MG63 (cell line): ENCODE results near the gene CNFN. TPM values are rescaled to one million over a fixed set of nuclear protein-coding genes. Genes with fewer than 3 reads are reported as not detected.

Experiments used
- DNase-seq: peaks from one replicate; pipeline ENCODE4 v3.0.0-alpha.2; 2020
- H3K27me3 ChIP-seq: fragments of 250-450 bp; sonication (Bioruptor Pico); 2 replicates; pipeline ENCODE4 v1.5.1; 2020; ENCODE audit warnings: mild to moderate bottlenecking, moderate library complexity
- H3K36me3 ChIP-seq: fragments of 250-450 bp; sonication (Bioruptor Pico); 2 replicates; pipeline ENCODE4 v1.5.1; 2020; ENCODE audit warnings: mild to moderate bottlenecking, moderate library complexity
- H3K4me3 ChIP-seq: fragments of 250-450 bp; sonication (Bioruptor Pico); 2 replicates; pipeline ENCODE4 v1.5.1; 2020; ENCODE audit warnings: mild to moderate bottlenecking, moderate library complexity
- H3K9me3 ChIP-seq: fragments of 250-450 bp; sonication (Bioruptor Pico); 2 replicates; pipeline ENCODE4 v1.5.1; 2020; ENCODE audit warnings: mild to moderate bottlenecking, moderate library complexity
- total RNA-seq: library from RNA; depleted of rRNA; stranded (reverse); fragments of >200 nt; shearing (Covaris generic); gene quantifications from 2 replicates; pipeline ENCODE4 v1.2.3, GENCODE V29; 2014; ENCODE audit warnings: low replicate concordance

The CNFN gene
- total RNA-seq, 1 experiment from 2014 or later = not detected

DNA sequence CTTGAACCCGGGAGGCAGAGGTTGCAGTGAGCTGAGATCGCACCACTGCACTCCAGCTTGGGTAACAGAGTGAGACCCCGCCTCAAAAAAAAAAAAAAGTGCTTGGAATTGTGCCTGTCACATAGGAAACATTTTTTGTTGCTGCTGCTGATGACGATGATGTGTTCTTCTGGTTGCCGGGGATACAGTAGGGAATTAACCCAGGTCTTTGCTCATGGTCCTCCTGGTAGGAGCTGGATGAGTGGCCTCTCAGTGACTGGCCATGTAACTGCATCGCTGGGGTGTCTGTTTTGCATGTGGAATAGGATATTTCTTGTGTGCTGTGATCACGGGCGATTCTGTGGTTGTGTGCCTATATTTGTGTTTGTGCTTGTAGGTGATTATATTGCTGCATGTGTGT, 4.7 kb upstream of the CNFN start:
- Histone ChIP-seq H3K4me3 (no peak overlapping the region), H3K36me3 (no peaks in the 10 kb centered on the region), H3K9me3 (no peaks in the 10 kb centered on the region), H3K27me3 (no peaks in the 10 kb centered on the region; the same call in 1 of the 2 replicates)
- DNase-seq = no peak

DNA sequence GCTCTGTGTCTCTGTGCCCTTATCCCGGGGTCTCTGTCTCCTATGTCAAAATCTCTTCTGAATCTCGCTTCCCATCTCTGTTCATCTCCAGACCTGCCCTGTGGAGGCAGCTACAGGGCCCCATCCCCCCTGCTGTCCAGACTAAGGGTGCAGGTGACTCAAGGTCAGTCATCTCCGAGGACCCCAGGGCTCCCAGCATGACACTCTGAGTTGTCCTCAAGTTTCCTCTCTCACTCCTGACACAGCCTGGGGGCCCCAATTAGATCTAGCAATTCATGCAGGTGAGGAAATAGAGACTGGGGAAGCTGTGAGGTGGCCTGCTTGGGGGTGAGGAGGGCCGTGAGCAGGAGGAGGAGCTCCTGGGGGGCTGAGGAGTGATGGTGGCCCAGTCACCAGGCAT, 2.1 kb upstream of the CNFN start:
- no peaks in the 10 kb centered on the region; the same call in 1 of the 2 replicates for H3K27me3 ChIP-seq
- H3K4me3 ChIP-seq = no peak overlapping the region
- no peaks in the 10 kb centered on the region for H3K9me3 ChIP-seq
- DNase-seq = no peak
- H3K36me3 ChIP-seq = no peaks in the 10 kb centered on the region

DNA sequence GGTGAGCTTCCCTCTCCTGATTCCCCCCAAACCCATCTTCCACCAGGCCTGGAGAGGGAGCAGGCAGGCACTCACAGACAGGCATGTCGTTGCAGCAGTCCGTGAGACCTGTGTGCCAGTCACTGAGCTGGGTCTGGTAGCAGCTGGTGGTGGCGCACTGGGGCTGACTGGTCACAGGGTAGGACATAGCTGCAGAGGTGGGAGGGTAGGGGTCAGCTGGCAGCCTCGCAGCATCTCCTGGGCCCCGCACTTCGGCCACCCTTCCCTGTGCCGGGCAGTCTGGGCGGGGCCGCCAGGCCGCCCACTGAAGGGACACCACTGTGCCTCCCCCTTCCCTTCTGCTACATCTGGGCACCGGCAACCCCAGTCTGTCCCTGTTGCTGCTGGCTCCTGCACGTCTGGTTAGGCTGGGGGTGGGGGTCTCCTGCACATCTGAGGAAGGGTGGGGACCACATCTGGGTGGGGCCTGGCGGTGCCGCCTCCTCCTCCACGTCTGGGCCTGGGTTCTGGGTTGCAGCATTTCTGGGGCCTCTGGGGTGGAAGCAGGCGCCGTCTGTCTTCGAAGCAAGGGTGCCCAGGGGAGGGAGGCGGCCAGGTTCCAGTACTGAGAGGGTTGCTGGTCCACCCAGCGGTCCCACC, 1.1 kb downstream of the CNFN start:
- no peaks in the 10 kb centered on the region for H3K9me3 ChIP-seq
- H3K27me3 ChIP-seq = no peaks in the 10 kb centered on the region; the same call in 1 of the 2 replicates
- DNase-seq = no peak
- no peaks in the 10 kb centered on the region for H3K36me3 ChIP-seq
- no peak overlapping the region for H3K4me3 ChIP-seq

DNA sequence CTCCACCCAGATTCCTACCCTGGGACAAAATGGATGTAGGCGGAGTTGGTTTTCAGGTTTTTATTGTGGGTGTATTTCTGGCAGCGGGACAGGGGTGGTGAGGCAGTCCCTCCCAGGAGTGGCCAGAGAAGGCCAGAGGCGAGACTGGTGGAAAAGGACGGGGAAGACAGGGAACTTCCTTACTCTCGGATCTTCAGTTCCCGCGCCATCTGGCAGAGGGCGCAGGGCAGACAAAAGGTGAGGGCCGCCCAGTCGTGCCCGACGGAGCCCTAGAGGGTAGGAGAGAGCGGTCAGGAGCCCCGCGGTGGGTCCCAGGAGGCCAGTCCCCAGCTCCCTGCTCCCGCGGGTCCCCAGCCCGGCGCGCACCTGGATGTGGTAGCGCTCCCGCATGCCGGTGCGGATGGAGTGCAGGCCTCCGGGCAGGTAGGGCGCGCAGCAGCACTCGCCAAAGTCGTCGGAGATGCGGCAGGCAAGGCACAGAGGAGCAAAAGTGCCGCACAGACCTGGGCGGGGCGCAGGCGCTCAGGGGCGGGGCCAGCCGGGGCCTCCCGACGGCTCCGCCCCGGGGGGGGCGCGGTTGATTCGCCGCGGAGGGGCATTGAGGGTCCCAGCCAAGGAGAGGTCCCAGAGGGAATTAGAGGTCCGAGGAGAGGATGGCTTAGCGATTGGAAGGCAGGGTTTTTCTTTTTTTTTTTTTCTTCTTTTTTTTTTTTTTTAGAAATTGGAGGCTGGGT, 3.0 kb downstream of the CNFN start:
- peaks cover 2% of the 10 kb centered on the region; the same call in 1 of the 2 replicates for H3K27me3 ChIP-seq
- peak; percentile 84 for DNase-seq
- H3K9me3 ChIP-seq = no peaks in the 10 kb centered on the region

DNA sequence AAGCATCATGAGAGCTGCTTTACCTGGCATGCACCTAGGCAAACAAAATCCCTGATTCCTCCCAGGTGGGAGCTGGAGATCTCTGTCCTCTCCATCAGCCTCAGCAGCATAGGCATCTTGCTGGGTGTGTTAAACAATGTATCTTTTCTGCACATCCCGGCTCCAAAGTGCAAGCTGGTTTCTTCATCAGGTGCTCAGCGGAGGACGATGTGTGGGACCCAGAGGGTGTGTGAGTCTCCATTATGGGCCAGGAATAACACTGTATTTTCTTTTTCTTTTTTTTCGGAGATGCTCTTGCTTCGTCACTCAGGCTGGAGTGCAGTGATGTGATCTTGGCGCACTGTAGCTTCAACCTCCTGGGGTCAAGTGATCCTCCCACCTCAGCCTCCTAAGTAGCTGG, 9.9 kb downstream of the CNFN start:
- H3K9me3 ChIP-seq = no peaks in the 10 kb centered on the region
- DNase-seq = no peak
- no peak overlapping the region for H3K4me3 ChIP-seq
- peaks cover 30% of the 10 kb centered on the region for H3K27me3 ChIP-seq
- H3K36me3 ChIP-seq = no peaks in the 10 kb centered on the region

More for the DNA sequence above, 3.0 kb downstream of the CNFN start:
- Histone ChIP-seq H3K4me3 (peak overlapping the region; percentile 40), H3K36me3 (no peaks in the 10 kb centered on the region)

DNA sequence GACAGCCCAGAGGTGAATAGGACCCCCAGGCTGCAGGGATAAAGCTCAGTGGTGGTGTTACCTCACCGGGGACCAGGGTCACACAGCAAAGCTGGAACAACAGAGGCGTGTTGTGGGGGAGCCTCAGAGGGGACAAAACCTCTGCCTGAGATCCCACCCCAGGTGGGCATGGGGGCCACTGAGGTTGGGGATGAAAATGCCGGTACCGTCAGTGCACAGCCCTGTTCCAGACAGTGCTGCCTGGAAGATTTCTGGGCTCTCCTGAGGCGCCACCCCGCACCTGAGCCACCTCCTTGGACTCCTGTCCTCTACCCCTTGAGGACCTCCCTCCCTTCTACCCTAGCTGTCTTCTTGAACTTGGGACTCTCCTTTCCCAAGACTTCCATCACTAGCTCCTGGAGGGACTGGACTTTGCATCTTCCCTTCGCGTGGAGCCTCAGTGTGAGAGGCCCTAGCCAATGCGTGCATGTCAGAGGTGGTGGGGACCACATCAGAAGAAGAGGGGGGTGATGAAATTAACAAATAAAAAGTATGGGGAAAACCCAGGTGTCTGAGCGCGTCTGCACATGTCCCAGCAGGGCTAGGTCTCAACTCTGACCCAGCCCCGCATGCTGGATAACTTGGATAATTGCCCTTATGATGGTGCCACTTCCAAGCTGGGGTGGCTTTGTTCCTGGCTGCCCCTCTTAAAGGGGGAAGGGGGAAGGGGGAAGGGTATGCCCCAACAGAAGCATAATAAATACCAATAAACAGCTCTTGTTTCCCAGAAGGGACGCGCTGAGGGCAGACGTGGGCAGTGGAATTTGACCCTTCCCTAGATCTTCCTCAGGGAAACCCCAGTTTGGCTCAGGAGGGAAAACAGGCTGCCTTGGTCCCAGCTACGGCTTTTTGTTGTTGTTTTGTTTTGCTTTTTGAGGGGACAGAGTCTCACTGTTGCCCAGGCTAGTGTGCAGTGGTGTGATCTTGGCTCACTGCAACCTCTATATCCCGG, 11.6 kb downstream of the CNFN start:
- no peaks in the 10 kb centered on the region for H3K9me3 ChIP-seq
- peaks cover 30% of the 10 kb centered on the region for H3K27me3 ChIP-seq
- H3K36me3 ChIP-seq = no peaks in the 10 kb centered on the region
- no peak overlapping the region for H3K4me3 ChIP-seq
- no peak for DNase-seq

DNA sequence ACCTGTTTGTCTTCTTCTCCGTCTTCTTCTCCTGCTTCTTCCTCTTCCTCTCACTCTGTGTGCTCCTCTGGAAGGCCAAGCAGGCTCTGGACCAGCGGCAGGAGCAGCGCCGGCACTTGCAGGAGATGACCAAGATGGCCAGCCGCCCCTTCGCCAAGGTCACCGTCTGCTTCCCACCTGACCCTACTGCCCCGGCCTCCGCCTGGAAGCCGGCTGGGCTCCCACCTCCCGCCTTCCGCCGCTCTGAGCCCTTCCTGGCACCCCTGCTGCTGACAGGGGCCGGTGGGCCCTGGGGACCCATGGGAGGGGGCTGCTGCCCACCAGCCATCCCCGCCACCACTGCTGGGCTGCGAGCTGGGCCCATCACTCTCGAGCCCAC, 13.9 kb downstream of the CNFN start:
- DNase-seq = no peak
- H3K9me3 ChIP-seq = no peaks in the 10 kb centered on the region
- peaks cover 25% of the 10 kb centered on the region for H3K27me3 ChIP-seq
- H3K4me3 ChIP-seq = no peak overlapping the region
- H3K36me3 ChIP-seq = no peaks in the 10 kb centered on the region

DNA sequence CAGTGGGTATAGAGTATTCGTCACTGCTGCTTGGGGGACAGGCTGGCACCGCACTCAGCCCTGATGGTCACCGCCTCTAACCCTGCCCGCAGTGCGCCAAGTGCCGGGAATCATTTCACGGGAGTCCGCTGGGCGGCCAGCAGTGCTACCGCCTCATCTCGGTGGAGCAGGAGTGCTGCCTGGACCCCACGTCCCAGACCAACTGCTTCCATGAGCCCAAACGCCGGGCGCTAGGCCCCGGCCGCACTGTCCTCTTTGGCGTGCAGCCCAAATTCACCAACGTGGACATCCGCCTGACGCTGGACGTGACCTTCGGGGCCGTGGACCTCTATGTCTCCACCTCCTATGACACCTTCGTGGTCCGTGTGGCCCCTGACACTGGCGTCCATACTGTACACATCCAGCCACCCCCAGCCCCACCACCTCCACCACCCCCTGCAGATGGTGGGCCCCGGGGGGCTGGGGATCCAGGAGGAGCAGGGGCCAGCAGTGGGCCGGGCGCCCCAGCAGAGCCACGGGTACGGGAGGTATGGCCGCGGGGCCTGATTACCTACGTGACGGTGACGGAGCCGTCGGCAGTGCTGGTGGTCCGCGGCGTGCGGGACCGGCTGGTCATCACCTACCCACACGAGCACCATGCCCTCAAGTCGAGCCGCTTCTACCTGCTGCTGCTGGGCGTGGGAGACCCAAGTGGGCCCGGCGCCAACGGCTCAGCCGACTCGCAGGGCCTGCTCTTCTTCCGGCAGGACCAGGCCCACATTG, 14.5 kb downstream of the CNFN start:
- Histone ChIP-seq H3K9me3 (no peaks in the 10 kb centered on the region), H3K27me3 (peaks cover 20% of the 10 kb centered on the region)
- no peak for DNase-seq

DNA sequence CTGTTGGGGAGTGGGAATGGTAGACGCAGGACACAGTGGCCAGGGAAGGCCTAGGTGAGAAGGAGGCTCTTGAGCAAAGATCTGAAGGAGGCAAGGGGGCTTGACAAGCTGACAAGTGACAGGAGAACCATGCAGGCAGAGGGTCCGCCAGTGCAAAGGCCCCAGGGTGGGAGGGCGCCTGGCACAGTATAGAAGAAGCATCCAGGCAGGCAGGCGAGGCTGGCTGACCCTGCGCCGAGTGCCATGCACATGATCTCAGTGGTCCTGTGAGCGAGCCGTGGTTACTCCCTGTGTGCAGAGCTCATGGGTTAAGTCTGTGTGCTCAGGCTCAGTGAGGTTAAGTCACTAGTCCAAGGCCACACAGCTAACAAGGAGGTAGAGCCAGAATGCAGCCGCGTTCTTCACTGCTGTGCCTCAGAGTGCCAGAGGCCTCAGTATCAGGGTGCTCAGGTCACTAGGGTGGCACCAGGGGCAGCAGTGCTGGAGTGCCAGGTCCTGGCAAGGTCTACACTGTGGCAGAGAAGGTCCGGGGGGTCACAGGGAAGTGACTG, 15.2 kb downstream of the CNFN start:
- no peak for DNase-seq
- Histone ChIP-seq H3K36me3 (no peaks in the 10 kb centered on the region), H3K4me3 (no peak overlapping the region), H3K27me3 (peaks cover 13% of the 10 kb centered on the region), H3K9me3 (no peaks in the 10 kb centered on the region)

More for the DNA sequence above, 14.5 kb downstream of the CNFN start:
- H3K36me3 ChIP-seq = no peaks in the 10 kb centered on the region
- H3K4me3 ChIP-seq = no peak overlapping the region

DNA sequence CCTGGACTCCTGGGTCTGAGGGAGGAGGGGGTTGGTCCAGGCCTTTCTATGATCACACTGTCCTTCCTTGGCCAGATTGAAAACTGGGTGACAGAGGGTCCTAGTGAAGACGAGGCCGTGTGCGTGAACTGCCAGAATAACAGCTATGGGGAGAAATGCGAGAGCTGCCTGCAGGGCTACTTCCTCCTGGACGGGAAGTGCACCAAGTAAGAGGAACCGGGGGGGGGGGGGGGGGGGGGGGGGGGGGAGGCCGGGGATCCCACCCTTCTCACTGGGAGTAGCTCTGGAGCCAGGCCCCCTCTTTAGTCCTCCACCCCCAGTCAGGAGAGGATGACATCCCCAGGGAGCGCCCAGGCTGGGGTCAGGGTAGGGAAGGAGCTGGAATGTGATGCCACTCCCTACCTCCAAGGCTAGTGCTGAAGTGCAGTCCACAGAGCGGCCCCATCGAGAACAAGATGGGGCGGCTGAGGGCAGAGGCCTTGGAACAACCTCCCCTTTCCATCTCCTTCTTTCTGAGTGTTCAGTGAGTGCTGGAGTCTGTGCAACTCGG, 19.4 kb downstream of the CNFN start:
- Histone ChIP-seq H3K9me3 (no peaks in the 10 kb centered on the region; the same call in 1 of the 2 replicates), H3K27me3 (no peaks in the 10 kb centered on the region), H3K36me3 (peaks cover 7% of the 10 kb centered on the region; the same call in 1 of the 2 replicates), H3K4me3 (no peak overlapping the region)
- DNase-seq = no peak

DNA sequence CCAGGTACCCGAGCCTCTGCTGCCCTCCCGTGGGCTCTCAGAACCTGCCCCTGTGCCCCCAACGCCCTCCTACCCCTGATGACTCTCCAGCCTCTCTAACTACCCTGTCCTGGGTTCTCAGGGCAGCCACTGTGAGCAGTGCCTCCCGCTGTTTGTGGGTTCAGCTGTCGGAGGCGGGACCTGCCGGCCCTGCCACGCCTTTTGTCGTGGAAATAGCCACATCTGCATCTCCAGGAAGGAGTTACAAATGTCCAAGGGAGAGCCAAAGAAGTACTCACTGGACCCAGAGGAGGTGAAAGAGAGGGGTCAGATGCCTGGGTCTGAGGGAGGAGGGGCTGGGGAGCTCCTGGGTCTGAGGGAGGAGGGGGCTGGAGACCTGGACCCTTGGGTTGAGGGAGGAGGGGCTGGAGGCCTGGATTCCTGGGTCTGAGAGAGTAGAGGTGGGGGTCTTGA, 20.0 kb downstream of the CNFN start:
- no peak for DNase-seq
- Histone ChIP-seq H3K36me3 (peaks cover 8% of the 10 kb centered on the region), H3K4me3 (no peak overlapping the region), H3K9me3 (no peaks in the 10 kb centered on the region; the same call in 1 of the 2 replicates), H3K27me3 (no peaks in the 10 kb centered on the region)

DNA sequence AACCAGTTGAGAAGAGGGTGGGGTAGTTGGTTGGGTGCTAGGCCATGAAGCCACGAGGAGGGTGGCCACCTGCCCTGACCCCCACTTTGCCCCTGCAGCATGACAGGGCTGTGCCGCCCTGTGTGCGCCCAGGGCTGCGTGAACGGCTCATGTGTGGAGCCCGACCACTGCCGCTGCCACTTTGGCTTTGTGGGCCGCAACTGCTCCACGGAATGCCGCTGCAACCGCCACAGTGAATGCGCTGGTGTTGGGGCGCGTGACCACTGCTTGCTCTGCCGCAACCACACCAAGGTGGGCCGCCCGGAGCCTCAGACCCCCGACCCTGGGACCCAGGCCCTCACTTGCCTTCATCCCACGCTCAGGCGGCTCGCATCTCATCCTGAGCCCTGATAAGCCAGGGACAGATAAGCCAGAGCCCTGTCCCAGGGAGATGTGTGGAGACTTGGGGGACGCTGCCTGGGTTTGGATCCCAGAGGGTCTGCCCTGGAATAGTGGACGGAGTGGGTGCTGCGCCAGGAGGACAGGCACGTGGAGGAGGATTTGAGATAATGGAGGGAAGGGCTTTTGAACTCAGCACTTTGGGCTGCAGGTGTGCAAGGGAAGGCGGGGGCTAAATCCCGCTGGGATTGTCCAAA, 20.5 kb downstream of the CNFN start:
- Histone ChIP-seq H3K4me3 (no peak overlapping the region), H3K36me3 (peaks cover 14% of the 10 kb centered on the region), H3K27me3 (no peaks in the 10 kb centered on the region), H3K9me3 (no peaks in the 10 kb centered on the region; the same call in 1 of the 2 replicates)
- no peak for DNase-seq

DNA sequence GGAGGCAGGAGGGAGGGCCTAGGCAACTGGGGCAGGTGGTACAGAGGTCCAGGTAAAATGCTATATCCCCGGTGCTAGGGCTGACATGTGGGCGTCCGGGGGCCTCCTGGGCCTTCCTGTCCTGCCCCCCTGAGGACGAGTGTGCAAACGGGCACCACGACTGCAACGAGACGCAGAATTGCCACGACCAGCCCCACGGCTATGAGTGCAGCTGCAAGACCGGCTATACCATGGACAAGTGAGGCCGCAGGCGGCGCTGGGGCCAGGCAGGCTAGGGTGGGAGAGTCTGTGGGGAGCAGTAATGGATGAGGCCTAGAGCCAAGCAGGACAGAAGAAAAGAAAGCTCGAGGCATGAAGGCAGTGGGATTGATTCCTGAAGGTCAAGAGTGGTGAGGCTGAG, 21.3 kb downstream of the CNFN start:
- Histone ChIP-seq H3K27me3 (no peaks in the 10 kb centered on the region), H3K9me3 (peaks cover 6% of the 10 kb centered on the region), H3K4me3 (no peak overlapping the region), H3K36me3 (peaks cover 21% of the 10 kb centered on the region)
- DNase-seq = no peak

DNA sequence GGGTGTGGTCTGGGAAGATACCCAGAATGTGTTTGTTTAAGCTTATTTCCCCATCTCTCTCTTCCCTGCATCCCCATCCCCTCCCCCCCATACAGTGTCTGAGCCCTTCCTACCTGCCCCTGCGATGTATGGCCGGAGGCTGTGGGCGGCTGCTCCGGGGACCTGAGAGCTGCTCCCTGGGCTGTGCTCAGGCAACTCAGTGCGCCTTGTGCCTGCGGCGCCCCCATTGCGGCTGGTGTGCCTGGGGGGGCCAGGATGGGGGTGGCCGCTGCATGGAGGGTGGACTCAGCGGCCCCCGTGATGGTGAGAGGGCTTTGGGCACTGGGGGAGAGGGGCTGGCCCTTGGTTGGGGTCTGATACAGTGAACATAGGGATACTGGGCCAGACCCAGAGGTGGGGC, 21.7 kb downstream of the CNFN start:
- DNase-seq = no peak
- H3K27me3 ChIP-seq = no peaks in the 10 kb centered on the region
- no peak overlapping the region for H3K4me3 ChIP-seq
- peaks cover 8% of the 10 kb centered on the region for H3K9me3 ChIP-seq
- peaks cover 26% of the 10 kb centered on the region for H3K36me3 ChIP-seq

DNA sequence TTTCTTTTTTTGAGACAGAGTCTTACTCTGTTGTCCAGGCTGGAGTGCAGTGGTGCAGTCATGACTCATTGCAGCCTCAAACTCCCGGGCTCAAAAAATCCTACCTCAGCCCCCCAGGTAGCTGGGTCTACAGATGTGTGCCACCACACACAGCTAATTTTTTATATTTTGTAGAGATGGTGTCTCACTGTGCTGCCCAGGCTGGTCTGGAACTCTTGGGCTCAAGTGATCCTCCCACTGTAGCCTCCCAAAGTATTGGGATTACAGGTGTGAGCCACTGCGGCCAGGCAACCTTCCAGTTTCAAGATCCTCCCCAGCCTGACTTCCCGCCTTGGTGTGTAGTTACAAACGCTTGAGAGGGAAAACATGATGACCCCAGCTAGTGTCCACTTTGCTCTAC, 22.2 kb downstream of the CNFN start:
- Histone ChIP-seq H3K4me3 (no peak overlapping the region), H3K27me3 (no peaks in the 10 kb centered on the region), H3K9me3 (peaks cover 12% of the 10 kb centered on the region), H3K36me3 (peaks cover 30% of the 10 kb centered on the region)
- no peak for DNase-seq
